Tibial nerve (tissue), 4 donors: Measurements from ENCODE around the gene CLCF1.

Experiments
- CTCF ChIP-seq, 5 experiments: fragments of 200-600 bp in 3 of 5; fragments of 450-650 bp in 2 of 5; sonication (generic) in 3 of 5; IDR thresholded peaks; one replicate each; pipeline ENCODE4 v1.5.1; 2016 to 2019; ENCODE audit warnings: antibody characterized with exemption in 5 of 5, mild to moderate bottlenecking in 3 of 5, moderate library complexity in 2 of 5
- EP300 ChIP-seq, 2 donors: sonication (generic); formaldehyde crosslinking; IDR thresholded peaks; one replicate each; pipeline ENCODE4 v1.6.1; 2017; ENCODE audit warnings: antibody characterized with exemption in 2 of 2, mild to moderate bottlenecking in 1 of 2

GRCh38 chr11:67372321-67372992 lies 941 bp downstream of the CLCF1 start:
- TF ChIP-seq CTCF (IDR thresholded peaks at IDR 0.05) (no peak), EP300 (IDR thresholded peaks at IDR 0.05) (no peak)
